ENCODE data around the gene KRT16. TPM values are rescaled to one million over a fixed set of nuclear protein-coding genes. Genes with fewer than 3 reads are reported as not detected.

KRT16 gene
- polyA plus RNA-seq, 4 donors, result 0.25 TPM; not detected in 3

DNA sequence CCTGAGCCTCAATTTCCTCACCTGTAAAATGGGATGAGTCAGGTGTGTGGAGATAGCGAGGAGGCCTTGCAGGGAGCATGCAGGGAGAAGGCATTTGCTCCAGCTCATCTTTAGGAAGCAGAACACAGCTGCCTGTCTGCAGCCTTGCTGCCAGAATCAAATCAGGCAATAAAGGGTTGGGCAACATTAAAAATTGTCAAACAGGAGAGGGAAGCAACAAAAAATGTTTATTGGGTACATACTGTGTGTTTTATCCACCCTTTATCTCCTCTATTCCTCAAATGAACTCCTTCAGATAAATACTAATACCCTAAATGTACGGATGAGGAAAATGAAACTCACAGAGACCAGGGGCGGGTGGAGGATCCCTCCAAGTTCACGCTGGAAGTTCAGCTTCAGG lies 12.2 kb downstream of the KRT16 start:
- DNase-seq (no peak), FAIRE-seq (no peak)
- no peaks in the 10 kb centered on the region for H3K36me3 ChIP-seq (ENCODE audit: control insufficient read depth in 3 of 3, insufficient read depth in 2 of 3, low read depth in 1 of 3, low read length in 3 of 3)
- WGBS, 3 donors, result 60 to 69% (median 64%) methylated on average over 4 of the region's 4 CpGs
- H3K27me3 ChIP-seq (ENCODE audit: control insufficient read depth in 3 of 3, insufficient read depth in 3 of 3, low read length in 3 of 3), result peaks cover 0 to 2% (median 0%) of the 10 kb centered on the region in 3 donors
- no peaks in the 10 kb centered on the region for H3K9me3 ChIP-seq (ENCODE audit: control insufficient read depth in 2 of 2, insufficient read depth in 1 of 2, low read depth in 1 of 2, low read length in 1 of 2)
- H3K4me3 ChIP-seq (ENCODE audit: low read depth in 1 of 3, low read length in 3 of 3), result no peak overlapping the region
- no peaks in the 10 kb centered on the region for H3K4me1 ChIP-seq (ENCODE audit: control insufficient read depth in 3 of 3, insufficient read depth in 2 of 3, low read depth in 1 of 3, low read length in 2 of 3)
- no peak overlapping the region for H3K27ac ChIP-seq (ENCODE audit: low read depth in 1 of 3, low read length in 2 of 3)

DNA sequence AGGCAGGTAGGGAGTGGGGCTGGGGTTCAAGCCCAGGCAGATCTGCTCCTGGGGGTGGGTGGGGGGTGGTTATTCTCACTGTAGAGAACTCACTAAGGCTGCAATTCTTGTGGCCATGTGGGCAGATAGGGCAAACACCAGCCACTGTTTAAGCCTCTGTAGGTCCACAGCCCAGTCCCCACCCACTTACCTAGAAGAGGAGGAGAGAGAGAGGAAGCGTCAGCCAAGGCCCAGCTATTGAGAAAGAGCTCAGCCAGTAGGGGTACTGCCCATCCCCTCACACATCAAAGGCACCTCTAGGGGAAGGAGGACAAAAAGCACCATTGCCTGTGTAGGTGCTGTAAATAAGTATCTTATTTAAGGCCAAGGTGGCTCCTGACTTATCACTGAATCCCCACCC lies 12.9 kb downstream of the KRT16 start:
- WGBS, 3 donors, result 17 to 44% (median 43%) methylated on average over 1 of the region's 1 CpG
- no peak overlapping the region for H3K27ac ChIP-seq (ENCODE audit: low read depth in 1 of 3, low read length in 2 of 3)
- H3K36me3 ChIP-seq (ENCODE audit: control insufficient read depth in 3 of 3, insufficient read depth in 2 of 3, low read depth in 1 of 3, low read length in 3 of 3), result no peaks in the 10 kb centered on the region
- no peak for DNase-seq
- H3K27me3 ChIP-seq (ENCODE audit: control insufficient read depth in 3 of 3, insufficient read depth in 3 of 3, low read length in 3 of 3), result peaks cover 0 to 6% (median 0%) of the 10 kb centered on the region in 3 donors
- FAIRE-seq, result no peak
- no peaks in the 10 kb centered on the region for H3K9me3 ChIP-seq (ENCODE audit: control insufficient read depth in 2 of 2, insufficient read depth in 1 of 2, low read depth in 1 of 2, low read length in 1 of 2)
- no peaks in the 10 kb centered on the region for H3K4me1 ChIP-seq (ENCODE audit: control insufficient read depth in 3 of 3, insufficient read depth in 2 of 3, low read depth in 1 of 3, low read length in 2 of 3)
- H3K4me3 ChIP-seq (ENCODE audit: low read depth in 1 of 3, low read length in 3 of 3), result no peak overlapping the region

DNA sequence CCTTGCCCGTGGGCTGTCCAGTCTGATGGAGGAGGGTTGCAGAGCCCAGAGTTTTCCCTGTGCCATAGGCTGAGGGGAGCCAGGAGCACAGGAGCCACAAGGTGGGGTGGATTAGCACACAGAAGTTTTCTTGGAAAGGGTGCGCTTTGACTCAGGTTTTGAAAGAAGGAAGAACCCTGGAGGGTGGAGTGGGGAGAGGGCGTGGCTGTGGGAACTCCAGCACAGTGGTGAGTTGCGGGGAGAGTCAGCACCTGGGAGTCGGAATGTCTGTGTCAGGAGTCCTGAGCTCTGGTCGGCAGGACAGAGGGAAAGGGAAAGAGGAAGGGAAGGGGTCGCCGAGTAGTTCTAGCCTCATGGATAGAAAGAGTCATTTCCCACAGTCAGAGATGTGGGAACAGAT lies 17.0 kb downstream of the KRT16 start:
- Histone ChIP-seq H3K27ac (ENCODE audit: low read depth in 1 of 3, low read length in 2 of 3) (no peak overlapping the region), H3K27me3 (ENCODE audit: control insufficient read depth in 3 of 3, insufficient read depth in 3 of 3, low read length in 3 of 3) (peaks cover 0 to 13% (median 0%) of the 10 kb centered on the region in 3 donors), H3K4me3 (ENCODE audit: low read depth in 1 of 3, low read length in 3 of 3) (no peak overlapping the region), H3K36me3 (ENCODE audit: control insufficient read depth in 3 of 3, insufficient read depth in 2 of 3, low read depth in 1 of 3, low read length in 3 of 3) (no peaks in the 10 kb centered on the region), H3K4me1 (ENCODE audit: control insufficient read depth in 3 of 3, insufficient read depth in 2 of 3, low read depth in 1 of 3, low read length in 2 of 3) (no peaks in the 10 kb centered on the region), H3K9me3 (ENCODE audit: control insufficient read depth in 2 of 2, insufficient read depth in 1 of 2, low read depth in 1 of 2, low read length in 1 of 2) (no peaks in the 10 kb centered on the region)
- FAIRE-seq (no peak), DNase-seq (no peak)
- 52 to 66% (median 53%) methylated on average over 8 of the region's 8 CpGs for WGBS, 3 donors

DNA sequence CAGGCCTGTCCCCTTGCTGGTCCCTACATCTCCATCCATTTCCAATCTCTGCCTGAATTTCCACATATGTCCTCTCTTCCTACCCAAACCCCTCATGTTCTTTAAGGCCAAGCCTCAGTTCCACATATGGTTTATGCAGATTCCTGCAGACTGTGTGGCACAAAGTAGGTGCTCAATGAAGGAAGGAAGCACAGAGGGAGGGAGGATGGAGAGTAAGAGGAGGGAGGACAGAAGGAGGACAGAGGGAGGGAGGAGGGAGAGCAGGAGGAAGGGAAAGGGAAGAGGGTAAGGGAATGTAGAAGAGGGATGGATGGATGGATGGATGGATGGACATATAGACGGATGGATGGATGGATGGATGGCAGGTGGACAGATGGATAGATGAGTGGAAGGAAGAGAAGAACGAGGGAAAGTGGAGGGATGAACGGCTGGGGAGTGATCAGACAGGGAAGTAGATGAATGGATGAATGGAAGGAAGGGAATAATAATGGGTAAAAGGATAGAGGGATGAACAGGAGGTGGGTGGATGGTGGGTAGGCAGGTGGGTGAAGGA lies 18.1 kb downstream of the KRT16 start:
- Histone ChIP-seq H3K4me1 (ENCODE audit: control insufficient read depth in 3 of 3, insufficient read depth in 2 of 3, low read depth in 1 of 3, low read length in 2 of 3) (no peaks in the 10 kb centered on the region), H3K9me3 (ENCODE audit: control insufficient read depth in 2 of 2, insufficient read depth in 1 of 2, low read depth in 1 of 2, low read length in 1 of 2) (no peaks in the 10 kb centered on the region), H3K27ac (ENCODE audit: low read depth in 1 of 3, low read length in 2 of 3) (no peak overlapping the region), H3K27me3 (ENCODE audit: control insufficient read depth in 3 of 3, insufficient read depth in 3 of 3, low read length in 3 of 3) (peaks cover 0 to 13% (median 0%) of the 10 kb centered on the region in 3 donors), H3K36me3 (ENCODE audit: control insufficient read depth in 3 of 3, insufficient read depth in 2 of 3, low read depth in 1 of 3, low read length in 3 of 3) (no peaks in the 10 kb centered on the region), H3K4me3 (ENCODE audit: low read depth in 1 of 3, low read length in 3 of 3) (no peak overlapping the region)
- FAIRE-seq (no peak), DNase-seq (no peak)
- WGBS, 3 donors, result 56 to 78% (median 67%) methylated on average over 3 of the region's 3 CpGs

DNA sequence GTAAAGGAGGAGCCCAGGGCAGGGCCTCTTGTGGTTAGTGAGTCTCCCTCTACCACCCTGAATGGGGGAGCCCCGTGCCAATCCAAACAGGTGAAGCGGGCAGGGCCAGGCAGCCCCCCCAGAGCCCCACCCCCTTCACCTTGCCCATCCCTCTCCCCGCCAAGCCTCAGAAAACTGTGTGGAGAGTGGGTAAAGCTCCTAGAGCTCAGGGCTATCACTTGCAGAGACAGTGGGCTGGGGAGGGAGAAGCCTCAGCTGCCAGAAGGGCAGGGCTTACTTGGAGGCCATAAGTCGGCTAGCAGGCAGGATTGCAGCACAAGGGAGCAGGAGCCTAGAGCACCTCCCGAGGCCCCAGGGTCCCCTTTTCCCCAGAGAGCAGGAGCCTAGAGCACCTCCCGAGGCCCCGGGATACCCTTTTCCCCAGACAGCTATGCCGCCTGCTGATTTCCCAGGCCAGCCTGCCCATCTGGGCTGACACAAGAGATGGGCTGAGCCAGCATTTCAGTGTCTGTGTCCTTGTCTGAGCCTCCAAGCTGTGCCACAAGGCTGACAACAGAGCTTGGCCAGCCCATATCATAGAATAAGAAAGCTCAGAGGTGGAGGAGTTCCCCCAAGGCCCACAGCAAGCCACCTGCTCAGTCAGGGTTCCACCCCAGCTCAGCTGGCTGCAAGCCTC lies 19.1 kb downstream of the KRT16 start:
- Histone ChIP-seq H3K4me1 (ENCODE audit: control insufficient read depth in 3 of 3, insufficient read depth in 2 of 3, low read depth in 1 of 3, low read length in 2 of 3) (no peaks in the 10 kb centered on the region), H3K9me3 (ENCODE audit: control insufficient read depth in 2 of 2, insufficient read depth in 1 of 2, low read depth in 1 of 2, low read length in 1 of 2) (no peaks in the 10 kb centered on the region), H3K4me3 (ENCODE audit: low read depth in 1 of 3, low read length in 3 of 3) (no peak overlapping the region), H3K36me3 (ENCODE audit: control insufficient read depth in 3 of 3, insufficient read depth in 2 of 3, low read depth in 1 of 3, low read length in 3 of 3) (no peaks in the 10 kb centered on the region), H3K27me3 (ENCODE audit: control insufficient read depth in 3 of 3, insufficient read depth in 3 of 3, low read length in 3 of 3) (peaks cover 0 to 13% (median 0%) of the 10 kb centered on the region in 3 donors), H3K27ac (ENCODE audit: low read depth in 1 of 3, low read length in 2 of 3) (no peak overlapping the region)
- WGBS, 3 donors, result 40 to 74% (median 65%) methylated on average over 8 of the region's 8 CpGs
- FAIRE-seq (no peak), DNase-seq (no peak)

DNA sequence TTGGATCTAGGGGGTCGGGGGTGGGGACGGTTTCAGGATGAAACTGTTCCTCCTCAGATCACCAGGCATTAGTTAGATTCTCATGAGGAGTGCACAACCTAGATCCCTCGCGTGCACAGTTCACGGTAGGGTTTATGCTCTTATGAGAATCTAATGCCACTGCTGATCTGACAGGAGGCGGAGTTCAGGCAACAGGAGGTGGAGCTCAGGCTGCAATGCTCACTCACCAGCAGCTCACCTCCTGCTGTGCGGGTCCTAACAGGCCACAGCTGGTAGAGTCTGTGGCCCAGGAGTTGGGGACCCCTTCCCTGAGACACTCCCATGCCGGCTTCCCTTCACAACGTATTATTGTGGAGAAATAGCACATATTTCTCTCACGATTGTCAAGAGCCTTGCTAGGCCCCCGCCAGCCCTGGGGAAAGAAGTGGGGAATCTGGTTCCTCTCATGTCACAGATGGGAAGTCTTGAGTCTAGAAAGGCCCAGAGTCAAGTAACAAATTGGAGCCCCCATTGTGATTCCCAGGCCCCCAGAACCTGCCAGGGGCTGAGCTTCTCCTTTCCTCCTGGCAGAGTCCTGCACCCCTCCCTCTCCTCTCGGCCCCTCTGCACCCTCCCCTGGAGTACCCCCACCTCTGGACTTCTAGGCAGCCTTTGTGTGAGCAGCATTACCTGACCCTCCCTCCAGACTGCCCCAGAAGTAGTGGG lies 19.8 kb downstream of the KRT16 start:
- no peak overlapping the region for H3K4me3 ChIP-seq (ENCODE audit: low read depth in 1 of 3, low read length in 3 of 3)
- no peaks in the 10 kb centered on the region for H3K36me3 ChIP-seq (ENCODE audit: control insufficient read depth in 3 of 3, insufficient read depth in 2 of 3, low read depth in 1 of 3, low read length in 3 of 3)
- WGBS, 3 donors, result 76 to 83% (median 82%) methylated on average over 12 of the region's 12 CpGs
- peaks cover 0 to 13% (median 0%) of the 10 kb centered on the region in 3 donors for H3K27me3 ChIP-seq (ENCODE audit: control insufficient read depth in 3 of 3, insufficient read depth in 3 of 3, low read length in 3 of 3)
- no peak for DNase-seq
- H3K4me1 ChIP-seq (ENCODE audit: control insufficient read depth in 3 of 3, insufficient read depth in 2 of 3, low read depth in 1 of 3, low read length in 2 of 3), result no peaks in the 10 kb centered on the region
- no peak for FAIRE-seq
- H3K27ac ChIP-seq (ENCODE audit: low read depth in 1 of 3, low read length in 2 of 3), result no peak overlapping the region
- H3K9me3 ChIP-seq (ENCODE audit: control insufficient read depth in 2 of 2, insufficient read depth in 1 of 2, low read depth in 1 of 2, low read length in 1 of 2), result no peaks in the 10 kb centered on the region

DNA sequence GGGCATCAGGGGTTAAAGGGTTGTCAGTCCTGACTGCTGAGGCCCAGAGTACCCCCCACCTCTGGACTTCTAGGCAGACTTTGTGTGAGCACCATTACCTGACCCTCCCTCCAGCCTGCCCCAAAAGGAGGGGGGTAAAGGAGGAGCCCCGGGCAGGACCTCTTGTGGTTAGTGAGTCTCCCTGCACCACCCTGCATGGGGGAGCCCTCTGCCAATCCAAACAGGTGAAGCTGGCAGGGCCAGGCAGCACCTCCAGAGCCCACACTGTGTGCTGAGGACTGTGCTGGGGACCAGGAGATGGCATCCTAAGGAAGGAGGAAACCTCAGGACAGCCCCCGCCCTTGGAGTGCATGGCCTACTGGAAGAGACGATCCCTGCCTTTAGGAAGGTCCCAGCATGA lies 23.3 kb downstream of the KRT16 start:
- FAIRE-seq (no peak), DNase-seq (no peak)
- H3K27me3 ChIP-seq (ENCODE audit: control insufficient read depth in 3 of 3, insufficient read depth in 3 of 3, low read length in 3 of 3), result peaks cover 0 to 5% (median 0%) of the 10 kb centered on the region in 3 donors
- WGBS, 3 donors, result 70 to 75% (median 74%) methylated on average over 3 of the region's 3 CpGs
- no peak overlapping the region for H3K4me3 ChIP-seq (ENCODE audit: low read depth in 1 of 3, low read length in 3 of 3)
- no peaks in the 10 kb centered on the region for H3K4me1 ChIP-seq (ENCODE audit: control insufficient read depth in 3 of 3, insufficient read depth in 2 of 3, low read depth in 1 of 3, low read length in 2 of 3)
- no peaks in the 10 kb centered on the region for H3K36me3 ChIP-seq (ENCODE audit: control insufficient read depth in 3 of 3, insufficient read depth in 2 of 3, low read depth in 1 of 3, low read length in 3 of 3)
- H3K27ac ChIP-seq (ENCODE audit: low read depth in 1 of 3, low read length in 2 of 3), result no peak overlapping the region
- H3K9me3 ChIP-seq (ENCODE audit: control insufficient read depth in 2 of 2, insufficient read depth in 1 of 2, low read depth in 1 of 2, low read length in 1 of 2), result no peaks in the 10 kb centered on the region

DNA sequence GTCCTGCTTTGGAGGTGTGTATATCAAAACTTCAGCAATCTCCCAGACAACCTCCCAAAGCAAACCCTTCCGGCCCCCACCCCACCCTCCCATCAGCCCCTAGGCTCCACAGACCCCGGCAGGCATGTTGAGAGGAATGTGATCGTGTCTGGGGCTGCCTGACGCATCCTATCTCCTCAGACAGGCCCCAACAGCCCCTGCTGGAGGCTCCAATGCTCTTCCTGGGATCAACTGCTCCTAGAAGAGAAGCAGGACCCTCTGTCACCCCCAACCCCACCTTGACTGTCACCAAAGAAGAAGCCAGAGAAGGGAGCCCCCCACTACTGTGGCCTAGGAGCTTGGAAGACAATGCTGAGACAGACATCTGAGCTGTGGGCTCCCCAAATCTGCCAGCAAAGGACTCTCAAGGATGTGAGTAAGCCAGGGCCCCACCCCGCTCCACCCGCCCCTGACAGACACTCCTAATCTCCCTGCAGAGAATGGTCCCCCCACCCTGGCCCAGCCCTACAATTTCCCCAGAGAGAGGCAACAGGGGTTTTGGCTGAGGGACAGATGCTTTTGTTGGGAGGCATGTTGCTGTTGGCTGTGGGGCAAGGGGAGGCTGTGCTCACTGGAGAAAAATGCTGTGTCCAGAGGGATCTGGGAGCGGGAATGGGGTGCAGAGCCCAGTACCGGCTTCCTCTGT lies 24.3 kb downstream of the KRT16 start:
- WGBS, 3 donors, result 70 to 82% (median 75%) methylated on average over 6 to 8 of the region's 8 CpGs
- Histone ChIP-seq H3K27ac (ENCODE audit: low read depth in 1 of 3, low read length in 2 of 3) (no peak overlapping the region), H3K9me3 (ENCODE audit: control insufficient read depth in 2 of 2, insufficient read depth in 1 of 2, low read depth in 1 of 2, low read length in 1 of 2) (no peaks in the 10 kb centered on the region), H3K4me3 (ENCODE audit: low read depth in 1 of 3, low read length in 3 of 3) (no peak overlapping the region), H3K36me3 (ENCODE audit: control insufficient read depth in 3 of 3, insufficient read depth in 2 of 3, low read depth in 1 of 3, low read length in 3 of 3) (no peaks in the 10 kb centered on the region), H3K27me3 (ENCODE audit: control insufficient read depth in 3 of 3, insufficient read depth in 3 of 3, low read length in 3 of 3) (no peaks in the 10 kb centered on the region), H3K4me1 (ENCODE audit: control insufficient read depth in 3 of 3, insufficient read depth in 2 of 3, low read depth in 1 of 3, low read length in 2 of 3) (no peaks in the 10 kb centered on the region)
- no peak for DNase-seq
- FAIRE-seq, result no peak
